B cell (primary cell): Measurements from ENCODE around the gene TMEM128. TPM values are rescaled to one million over a fixed set of nuclear protein-coding genes. Genes with fewer than 3 reads are reported as not detected.

Source experiments
- polyA plus RNA-seq: library from polyadenylated mRNA; depleted of rRNA; stranded (reverse); fragments of >200 nt; gene quantifications from 2 replicates; pipeline ENCODE4 v1.2.3, GENCODE V29; 2012
- total RNA-seq, 2 donors: library from RNA; stranded (reverse); fragments of 120-200 nt in 1 of 2; gene quantifications; 1 replicate in 1 of 2; 2 replicates in 1 of 2; pipeline versions ENCODE4 v1.2.3 to v1.2.4, GENCODE V29; 2013 to 2022

TMEM128 gene
- total and polyA plus RNA-seq, 2 donors (not counting 1 experiment from before 2014, with no cell fraction given): 10.2 to 17.3 TPM

Other genes with a start within 250 kb of the TMEM128 start
- gene OTOP1, start 21.3 kb downstream of the TMEM128 start, total RNA-seq: not detected in 2 replicates
- not detected in 2 replicates for gene OTOP1, start 21.3 kb downstream of the TMEM128 start, polyA plus RNA-seq
- gene LYAR, start 41.9 kb upstream of the TMEM128 start, total RNA-seq: 11.4 and 11.5 TPM in 2 replicates
- 3.0 and 4.7 TPM in 2 replicates for gene LYAR, start 41.9 kb upstream of the TMEM128 start, polyA plus RNA-seq
- 16.9 and 17.8 TPM in 2 replicates for gene ZBTB49, start 42.0 kb upstream of the TMEM128 start, total RNA-seq
- gene ZBTB49, start 42.0 kb upstream of the TMEM128 start, polyA plus RNA-seq: 4.2 and 7.0 TPM in 2 replicates
- not detected in 2 replicates for gene NSG1, start 138.9 kb upstream of the TMEM128 start, total RNA-seq
- gene NSG1, start 138.9 kb upstream of the TMEM128 start, polyA plus RNA-seq: 0.39 TPM in 1 of 2 replicates, not detected in the other